Keratinocyte (primary cell): ENCODE results near the gene ADH6. TPM values are rescaled to one million over a fixed set of nuclear protein-coding genes. Genes with fewer than 3 reads are reported as not detected.

ENCODE experiments used
- DNase-seq: peaks from one replicate; pipeline ENCODE4 v3.0.0-alpha.2; 2011; ENCODE audit warnings: low read depth, missing footprints, low spot score
- FAIRE-seq: peaks from 2 replicates; lab custom pipeline; 2011; peaks lifted over from hg19 to GRCh38; lab: Jason Lieb, UNC
- H2AFZ ChIP-seq: 2 replicates; pipeline ENCODE4 v1.6.0; 2012; ENCODE audit warnings: low read length, control low read depth, inconsistent platforms; ENCODE audit not compliant: control insufficient read depth
- H3K27ac ChIP-seq: 2 replicates; pipeline ENCODE4 v1.5.1; 2011; ENCODE audit warnings: low read length; ENCODE audit not compliant: control insufficient read depth, insufficient read depth
- H3K27me3 ChIP-seq: 3 replicates; pipeline ENCODE4 v1.6.0; 2011; ENCODE audit warnings: low read length; ENCODE audit not compliant: control insufficient read depth, insufficient read depth; ENCODE audit errors: extremely low read depth
- H3K36me3 ChIP-seq, 2 experiments: 2 replicates in 1 of 2; 3 replicates in 1 of 2; pipeline ENCODE4 v1.5.1; 2011; ENCODE audit warnings: low read length in 2 of 2, mild to moderate bottlenecking in 1 of 2; ENCODE audit not compliant: control insufficient read depth in 2 of 2, insufficient read depth in 2 of 2; ENCODE audit errors: extremely low read depth in 1 of 2
- H3K4me1 ChIP-seq: 3 replicates; pipeline ENCODE4 v1.5.1; 2011; ENCODE audit warnings: low read length; ENCODE audit not compliant: control insufficient read depth, insufficient read depth; ENCODE audit errors: extremely low read depth
- H3K4me2 ChIP-seq: 3 replicates; pipeline ENCODE4 v1.6.0; 2011; ENCODE audit warnings: low read depth, low read length; ENCODE audit not compliant: control insufficient read depth, insufficient read depth; ENCODE audit errors: extremely low read depth
- H3K4me3 ChIP-seq, 3 experiments: fragments of 200-600 bp in 1 of 3; sonication (generic) in 1 of 3; 2 replicates in 2 of 3; 3 replicates in 1 of 3; pipeline ENCODE4 v1.5.1; 2011 to 2016; ENCODE audit warnings: low read length in 3 of 3, mild to moderate bottlenecking in 3 of 3, control low read depth in 2 of 3, inconsistent platforms in 1 of 3, low read depth in 1 of 3, mixed read lengths in 1 of 3, mixed run types in 1 of 3, moderate library complexity in 1 of 3; ENCODE audit not compliant: control insufficient read depth in 2 of 3, insufficient read depth in 2 of 3; ENCODE audit errors: extremely low read depth in 1 of 3
- H3K79me2 ChIP-seq: 2 replicates; pipeline ENCODE4 v1.6.0; 2012; ENCODE audit warnings: low read length; ENCODE audit not compliant: control insufficient read depth, insufficient read depth
- H3K9ac ChIP-seq: 3 replicates; pipeline ENCODE4 v1.6.0; 2011; ENCODE audit warnings: low read length; ENCODE audit not compliant: control insufficient read depth, insufficient read depth; ENCODE audit errors: extremely low read depth
- H3K9me1 ChIP-seq: 3 replicates; pipeline ENCODE4 v1.6.0; 2011; ENCODE audit warnings: low read length; ENCODE audit not compliant: control insufficient read depth, insufficient read depth; ENCODE audit errors: extremely low read depth
- H3K9me3 ChIP-seq: 2 replicates; pipeline ENCODE4 v1.5.1; 2012; ENCODE audit warnings: low read depth, low read length; ENCODE audit not compliant: control insufficient read depth
- H4K20me1 ChIP-seq: 3 replicates; pipeline ENCODE4 v1.6.0; 2011; ENCODE audit warnings: low read length; ENCODE audit not compliant: control insufficient read depth, insufficient read depth; ENCODE audit errors: extremely low read depth
- EZH2 ChIP-seq: IDR thresholded peaks from one replicate; pipeline ENCODE4 v1.6.1; 2012; ENCODE audit warnings: inconsistent platforms, mild to moderate bottlenecking, low read length, moderate library complexity
- dilution Hi-C: fragments of 300-500 bp; cut with MboI; formaldehyde crosslinking; loops from one replicate; pipeline ENCODE4 v1.7.0; 2020; ENCODE audit warnings: low sequenced_read_pairs; ENCODE audit not compliant: extremely low pct_ligation_motif_present
- polyA plus RNA-seq, 5 experiments: library from polyadenylated mRNA; depleted of rRNA in 3 of 5; stranded (reverse) in 3 of 5; stranded (forward) in 1 of 5; unstranded in 1 of 5; fragments of >200 nt; gene quantifications; 1 replicate in 1 of 5; 2 replicates in 3 of 5; 3 replicates in 1 of 5; pipeline versions ENCODE4 v1.2.1 to v1.2.3, GENCODE V29; 2011 to 2012; ENCODE audit warnings: missing spikeins in 2 of 5, low read depth in 1 of 5, low replicate concordance in 1 of 5
- TF ChIP-seq, protein P1 (sequence below), 3 experiments: IDR thresholded peaks in 1 of 3; conservative IDR thresholded peaks in 1 of 3; optimal IDR thresholded peaks in 1 of 3; 2 replicates in 2 of 3; 3 replicates in 1 of 3; pipeline versions ENCODE3 to v1.5.1; 2011; ENCODE audit warnings: low read length in 3 of 3, mild to moderate bottlenecking in 3 of 3, moderate library complexity in 2 of 3, control low read depth in 1 of 3, inconsistent platforms in 1 of 3; ENCODE audit not compliant: insufficient read depth in 2 of 3; ENCODE audit errors: extremely low read depth in 1 of 3

Gene ADH6
- polyA plus RNA-seq, 1 donor (not counting 4 experiments of a cell fraction or from before 2014, with no cell fraction given) = not detected

GRCh38 chr4:99179178-99179577 lies 39.9 kb downstream of the ADH6 start:
- DNase-seq (no peak), FAIRE-seq (no peak)
- H3K9ac ChIP-seq = no peak overlapping the region
- TF ChIP-seq, protein P1, sequence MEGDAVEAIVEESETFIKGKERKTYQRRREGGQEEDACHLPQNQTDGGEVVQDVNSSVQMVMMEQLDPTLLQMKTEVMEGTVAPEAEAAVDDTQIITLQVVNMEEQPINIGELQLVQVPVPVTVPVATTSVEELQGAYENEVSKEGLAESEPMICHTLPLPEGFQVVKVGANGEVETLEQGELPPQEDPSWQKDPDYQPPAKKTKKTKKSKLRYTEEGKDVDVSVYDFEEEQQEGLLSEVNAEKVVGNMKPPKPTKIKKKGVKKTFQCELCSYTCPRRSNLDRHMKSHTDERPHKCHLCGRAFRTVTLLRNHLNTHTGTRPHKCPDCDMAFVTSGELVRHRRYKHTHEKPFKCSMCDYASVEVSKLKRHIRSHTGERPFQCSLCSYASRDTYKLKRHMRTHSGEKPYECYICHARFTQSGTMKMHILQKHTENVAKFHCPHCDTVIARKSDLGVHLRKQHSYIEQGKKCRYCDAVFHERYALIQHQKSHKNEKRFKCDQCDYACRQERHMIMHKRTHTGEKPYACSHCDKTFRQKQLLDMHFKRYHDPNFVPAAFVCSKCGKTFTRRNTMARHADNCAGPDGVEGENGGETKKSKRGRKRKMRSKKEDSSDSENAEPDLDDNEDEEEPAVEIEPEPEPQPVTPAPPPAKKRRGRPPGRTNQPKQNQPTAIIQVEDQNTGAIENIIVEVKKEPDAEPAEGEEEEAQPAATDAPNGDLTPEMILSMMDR (optimal IDR thresholded peaks at IDR 0.05 in 1 of 3, IDR thresholded peaks at IDR 0.05 in 1 of 3, conservative IDR thresholded peaks at IDR 0.05 in 1 of 3; ENCODE audit: extremely low read depth in 1 of 3, insufficient read depth in 2 of 3, low read length in 3 of 3) = no peak
- no peak for TF ChIP-seq EZH2
- no peaks in the 10 kb centered on the region for H3K27me3 ChIP-seq
- H3K27ac ChIP-seq = no peak overlapping the region
- H3K36me3 ChIP-seq = no peaks in the 10 kb centered on the region
- no peak overlapping the region for H2AFZ ChIP-seq
- dilution Hi-C loops = no loop called here
- H3K9me3 ChIP-seq = no peaks in the 10 kb centered on the region
- H3K79me2 ChIP-seq = no peaks in the 10 kb centered on the region
- H3K9me1 ChIP-seq = no peaks in the 10 kb centered on the region
- H3K4me3 ChIP-seq = no peak overlapping the region
- H3K4me2 ChIP-seq = no peak overlapping the region
- no peaks in the 10 kb centered on the region for H4K20me1 ChIP-seq
- H3K4me1 ChIP-seq = peaks cover 4% of the 10 kb centered on the region

DNA sequence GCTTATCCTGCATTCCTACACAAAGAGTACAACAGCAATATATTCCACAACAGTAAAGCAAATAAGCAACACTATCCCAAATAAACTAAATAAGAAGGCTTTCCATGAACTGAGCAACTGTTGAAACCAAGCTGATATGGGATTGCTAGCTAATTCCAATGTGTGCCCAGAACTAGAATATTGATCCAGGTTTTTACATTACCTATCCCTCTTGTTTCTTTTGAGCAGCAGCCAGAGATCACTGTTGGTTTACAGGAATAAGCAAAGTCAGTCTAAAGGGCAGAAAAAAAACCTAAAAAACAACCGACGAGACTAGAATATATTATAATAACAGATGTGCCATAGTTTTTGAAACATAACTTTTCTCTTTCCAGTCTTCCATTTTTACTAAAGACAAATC lies 52.5 kb downstream of the ADH6 start:
- peaks cover 0 to 1% of the 10 kb centered on the region in 2 experiments for H3K36me3 ChIP-seq
- TF ChIP-seq, protein P1 (optimal IDR thresholded peaks at IDR 0.05 in 1 of 3, IDR thresholded peaks at IDR 0.05 in 1 of 3, conservative IDR thresholded peaks at IDR 0.05 in 1 of 3; ENCODE audit: extremely low read depth in 1 of 3, insufficient read depth in 2 of 3, low read length in 3 of 3) = no peak
- no peak for TF ChIP-seq EZH2
- no peaks in the 10 kb centered on the region for H3K79me2 ChIP-seq
- DNase-seq (no peak), FAIRE-seq (no peak)
- H2AFZ ChIP-seq = no peak overlapping the region
- H3K4me3 ChIP-seq = no peak overlapping the region
- no peak overlapping the region for H3K4me2 ChIP-seq
- peaks cover 3% of the 10 kb centered on the region for H3K4me1 ChIP-seq
- no peaks in the 10 kb centered on the region for H3K9me1 ChIP-seq
- H3K27me3 ChIP-seq = no peaks in the 10 kb centered on the region
- no peaks in the 10 kb centered on the region for H4K20me1 ChIP-seq
- no peak overlapping the region for H3K27ac ChIP-seq
- dilution Hi-C loops = no loop called here
- H3K9ac ChIP-seq = no peak overlapping the region
- H3K9me3 ChIP-seq = peaks cover 2% of the 10 kb centered on the region
